Aorta (tissue), 5 donors: ENCODE results near the gene RHOBTB3. TPM values are rescaled to one million over a fixed set of nuclear protein-coding genes. Genes with fewer than 3 reads are reported as not detected.
"Not testable (repeated sequence)": the region's sequence is repeated elsewhere in the genome, so short reads cannot be mapped to it uniquely, and the experiment has no call there.

Experiments
- ATAC-seq: fragments of 200-7000 bp; cut with Tn5 transposase; one replicate; pipeline ENCODE4 v1.9.1; 2022; ENCODE audit warnings: moderate library complexity; ENCODE audit not compliant: low FRiP score
- DNase-seq, 2 donors: peaks; one replicate each; pipeline ENCODE4 v3.0.0-alpha.2; 2020
- H3K27ac ChIP-seq, 2 donors: one replicate each; pipeline ENCODE4 v1.5.1; 2013; ENCODE audit warnings: low read length in 2 of 2, mild to moderate bottlenecking in 2 of 2, moderate library complexity in 2 of 2, control low read depth in 1 of 2, inconsistent platforms in 1 of 2, low read depth in 1 of 2
- H3K27me3 ChIP-seq, 2 donors: one replicate each; pipeline ENCODE4 v1.6.1; 2013; ENCODE audit warnings: control low read depth in 1 of 2, low read length in 1 of 2, mild to moderate bottlenecking in 1 of 2, moderate library complexity in 1 of 2; ENCODE audit not compliant: insufficient read depth in 2 of 2, control insufficient read depth in 1 of 2
- H3K36me3 ChIP-seq, 2 donors: one replicate each; pipeline ENCODE4 v1.6.1; 2013; ENCODE audit warnings: control low read depth in 1 of 2, low read length in 1 of 2, mild to moderate bottlenecking in 1 of 2; ENCODE audit not compliant: insufficient read depth in 2 of 2, control insufficient read depth in 1 of 2
- H3K4me1 ChIP-seq, 2 donors: one replicate each; pipeline ENCODE4 v1.6.1; 2013; ENCODE audit warnings: low read length in 2 of 2, control low read depth in 1 of 2, mild to moderate bottlenecking in 1 of 2, moderate library complexity in 1 of 2; ENCODE audit not compliant: insufficient read depth in 2 of 2, control insufficient read depth in 1 of 2
- H3K4me3 ChIP-seq, 2 donors: one replicate each; pipeline ENCODE4 v1.5.1; 2013; ENCODE audit warnings: low read length in 2 of 2, control low read depth in 1 of 2, mild to moderate bottlenecking in 1 of 2
- H3K9me3 ChIP-seq: one replicate; pipeline ENCODE4 v1.6.1; 2013; ENCODE audit warnings: mild to moderate bottlenecking, low read length; ENCODE audit not compliant: control insufficient read depth
- WGBS, 2 donors: extraction: QIAGEN DNeasy Blood & Tissue Kit; methylation state at CpG; one replicate each; pipeline ENCODE4 v1.1.7; 2013; 5-methylcytosine and 5-hydroxymethylcytosine counted together
- intact Hi-C, 2 donors: fragments of 100-400 bp; cut with DNase I; formaldehyde crosslinking; loops; one replicate each; pipeline versions ENCODE4 v1.14.2 to v1.15.0; 2022
- polyA plus RNA-seq, 2 donors: library from polyadenylated mRNA; stranded (reverse); fragments of 200-250 nt; gene quantifications; one replicate each; pipeline ENCODE4 v1.2.3, GENCODE V29; 2013
- total RNA-seq, 2 donors: library from RNA; stranded (reverse); fragmentation: NEBNext Ultra II Directional; extraction: Animal tissue kit (Norgen Biotek cat#: 25700); gene quantifications; one replicate each; pipeline ENCODE4 v1.2.1, GENCODE V29; 2021
- donor health status: healthy with polysubstance abuse.
- donor health status: Bipolar disorder and iron deficiency.
- donor health status: DM: no; HTN: no; CAD: no.
- donor health status: DM: no; HTN: no; CAD: no.
- donor health status: DM: yes; HTN: yes; CAD: no.

The RHOBTB3 gene
- total and polyA plus RNA-seq, 4 donors, result 11.8 to 53.2 (median 25.1) TPM

DNA sequence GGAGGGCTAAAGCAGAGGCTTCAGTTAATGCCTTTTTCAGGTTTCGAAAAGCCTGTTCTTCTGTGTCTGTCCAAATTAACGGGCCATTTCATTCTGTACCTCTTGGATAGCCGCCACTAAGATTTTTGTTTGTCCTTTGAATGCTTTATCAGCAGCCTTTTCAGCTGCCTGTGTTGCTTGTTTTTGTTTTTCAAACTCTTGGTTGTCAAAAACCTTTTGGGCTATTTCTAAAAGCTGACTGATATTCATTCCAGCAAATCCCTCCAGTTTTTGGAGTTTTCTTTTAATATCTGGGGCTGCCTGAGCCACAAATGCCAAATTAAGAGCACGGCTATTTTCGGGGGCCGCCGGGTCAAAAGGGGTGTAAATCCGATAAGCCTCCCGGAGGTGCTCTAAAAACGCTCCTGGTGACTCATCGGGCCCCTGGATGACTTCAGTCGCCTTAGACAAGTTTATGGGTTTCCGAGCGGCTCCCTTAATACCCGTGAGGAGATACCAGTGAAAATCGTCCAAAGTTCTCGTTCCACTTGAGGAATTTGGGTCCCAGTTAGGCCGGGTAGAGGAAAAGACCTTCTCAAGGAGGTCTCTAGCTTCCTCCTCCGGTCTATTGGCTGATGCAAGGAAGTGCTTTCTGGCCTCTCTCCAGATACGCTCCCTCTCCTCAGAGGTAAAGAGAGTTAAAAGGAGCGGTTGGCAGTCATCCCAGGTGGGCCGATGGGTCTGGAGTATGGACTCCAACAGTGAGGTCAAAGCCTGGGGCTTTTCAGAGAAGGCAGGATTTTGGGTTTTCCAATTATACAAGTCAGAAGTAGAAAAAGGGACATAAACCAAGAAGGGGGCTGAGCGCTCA lies 20.3 kb upstream of the RHOBTB3 start:
- intact Hi-C loops, H3K27me3 ChIP-seq, H3K9me3 ChIP-seq, H3K4me3 ChIP-seq, H3K36me3 ChIP-seq, H3K4me1 ChIP-seq, H3K27ac ChIP-seq, DNase-seq, ATAC-seq: not testable (repeated sequence)
- WGBS, 2 donors, result 37 to 42% methylated on average over 23 of the region's 23 CpGs

DNA sequence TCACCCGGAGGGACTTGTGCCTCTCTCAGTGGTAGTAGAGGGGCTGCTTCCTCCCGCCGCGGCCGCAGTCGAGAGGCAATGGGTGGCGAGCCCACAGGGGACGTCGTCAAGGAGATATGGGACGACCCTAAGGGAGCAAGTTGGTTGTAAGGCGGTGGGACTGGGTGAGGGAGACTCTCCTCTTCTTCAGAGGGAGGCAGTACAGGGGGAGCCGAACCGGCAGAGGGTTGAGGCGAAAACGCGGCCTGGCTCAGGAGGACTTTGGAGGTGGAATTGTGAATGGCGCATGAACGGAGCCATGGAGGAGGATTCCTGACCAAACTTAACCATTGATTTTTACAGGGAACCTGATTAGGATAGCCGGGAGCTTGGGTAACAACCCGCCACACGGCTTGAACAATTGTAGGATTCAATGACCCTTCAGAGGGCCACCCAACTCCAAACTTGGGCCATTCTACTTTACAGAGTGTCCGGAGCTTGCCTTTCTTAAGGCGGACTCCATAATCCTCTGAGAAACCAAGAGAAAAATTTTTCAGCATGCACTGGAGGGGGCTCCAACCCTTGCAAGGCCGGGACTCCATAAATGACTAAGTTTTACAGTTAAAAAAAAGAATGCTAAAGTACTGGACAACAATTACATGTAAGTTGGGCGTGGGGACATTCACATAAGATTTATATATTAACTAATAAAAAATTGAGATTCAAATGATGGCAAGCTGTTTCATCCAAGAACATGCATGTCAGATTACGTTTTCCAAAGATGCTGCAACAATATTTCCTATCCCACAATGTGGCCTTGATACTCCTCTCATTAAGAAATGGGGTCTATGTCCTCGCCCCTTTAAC lies 19.4 kb upstream of the RHOBTB3 start:
- ATAC-seq (no peak), DNase-seq (peak in 1 of 2 donors; percentile 46)
- H3K9me3 ChIP-seq, result no peaks in the 10 kb centered on the region
- no peak overlapping the region for H3K27ac ChIP-seq
- no peaks in the 10 kb centered on the region for H3K27me3 ChIP-seq
- intact Hi-C loops, result no loop called here
- WGBS, 2 donors, result 91 to 93% methylated on average over 27 of the region's 27 CpGs
- H3K4me1 ChIP-seq, result no peaks in the 10 kb centered on the region
- H3K4me3 ChIP-seq, result no peak overlapping the region
- H3K36me3 ChIP-seq, result no peaks in the 10 kb centered on the region

DNA sequence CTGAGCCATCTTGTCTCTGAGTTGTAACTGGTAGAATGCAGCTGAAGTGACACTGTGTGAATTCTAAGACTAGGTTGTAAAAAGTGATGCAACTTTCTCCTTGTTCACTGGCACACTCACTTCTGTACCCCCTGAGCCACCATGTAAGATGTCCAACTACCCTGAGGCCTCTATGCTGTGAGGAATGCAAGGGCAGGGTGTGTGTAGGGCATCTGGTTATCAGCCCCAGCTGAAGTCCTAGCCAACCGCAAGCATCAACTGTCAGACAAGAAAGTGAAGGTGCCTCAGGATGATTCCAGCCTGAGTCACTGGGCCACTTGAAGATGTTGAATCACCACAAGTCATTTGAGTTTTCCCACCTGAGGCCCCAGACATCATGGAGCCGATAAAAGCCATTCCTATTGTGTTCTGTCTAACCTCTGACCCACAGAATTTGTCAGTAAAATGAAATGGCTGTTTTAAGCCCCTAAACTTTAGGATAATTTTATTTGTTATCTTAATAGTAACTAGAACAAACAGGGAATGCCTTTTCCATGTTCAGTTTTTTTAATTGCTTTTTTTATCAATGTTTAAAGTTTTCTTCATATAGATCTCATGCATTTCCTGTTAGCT lies 18.7 kb upstream of the RHOBTB3 start:
- ATAC-seq (no peak), DNase-seq (no peak)
- H3K36me3 ChIP-seq, result no peaks in the 10 kb centered on the region
- H3K4me3 ChIP-seq, result no peak overlapping the region
- H3K4me1 ChIP-seq, result no peaks in the 10 kb centered on the region
- intact Hi-C loops, result no loop called here
- H3K9me3 ChIP-seq, result no peaks in the 10 kb centered on the region
- no peaks in the 10 kb centered on the region for H3K27me3 ChIP-seq
- WGBS, 2 donors, result 88 to 92% methylated on average over 2 of the region's 2 CpGs
- no peak overlapping the region for H3K27ac ChIP-seq

DNA sequence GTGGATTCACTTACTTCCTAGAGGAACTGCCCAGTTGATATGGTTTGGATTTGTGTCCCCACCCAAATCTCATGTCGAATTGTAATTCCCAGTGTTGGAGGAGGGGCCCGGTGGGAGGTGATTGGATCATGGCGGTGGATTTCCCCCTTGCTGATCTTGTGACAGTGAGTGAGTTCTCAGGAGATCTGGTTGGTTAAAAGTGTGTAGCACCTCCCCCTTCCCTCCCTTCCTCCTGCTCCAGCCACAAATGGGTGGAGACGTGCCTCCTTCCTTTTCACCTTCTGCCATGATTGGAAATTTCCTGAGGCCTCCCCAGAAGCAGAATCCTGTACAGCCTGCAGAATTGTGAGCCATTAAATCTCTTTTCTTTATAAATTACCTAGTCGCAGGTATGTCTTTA lies 17.9 kb upstream of the RHOBTB3 start:
- H3K27ac ChIP-seq, H3K36me3 ChIP-seq, H3K9me3 ChIP-seq, H3K27me3 ChIP-seq, H3K4me3 ChIP-seq, ATAC-seq, H3K4me1 ChIP-seq, DNase-seq, intact Hi-C loops: not testable (repeated sequence)
- 88 to 90% methylated on average over 4 to 5 of the region's 5 CpGs for WGBS, 2 donors

DNA sequence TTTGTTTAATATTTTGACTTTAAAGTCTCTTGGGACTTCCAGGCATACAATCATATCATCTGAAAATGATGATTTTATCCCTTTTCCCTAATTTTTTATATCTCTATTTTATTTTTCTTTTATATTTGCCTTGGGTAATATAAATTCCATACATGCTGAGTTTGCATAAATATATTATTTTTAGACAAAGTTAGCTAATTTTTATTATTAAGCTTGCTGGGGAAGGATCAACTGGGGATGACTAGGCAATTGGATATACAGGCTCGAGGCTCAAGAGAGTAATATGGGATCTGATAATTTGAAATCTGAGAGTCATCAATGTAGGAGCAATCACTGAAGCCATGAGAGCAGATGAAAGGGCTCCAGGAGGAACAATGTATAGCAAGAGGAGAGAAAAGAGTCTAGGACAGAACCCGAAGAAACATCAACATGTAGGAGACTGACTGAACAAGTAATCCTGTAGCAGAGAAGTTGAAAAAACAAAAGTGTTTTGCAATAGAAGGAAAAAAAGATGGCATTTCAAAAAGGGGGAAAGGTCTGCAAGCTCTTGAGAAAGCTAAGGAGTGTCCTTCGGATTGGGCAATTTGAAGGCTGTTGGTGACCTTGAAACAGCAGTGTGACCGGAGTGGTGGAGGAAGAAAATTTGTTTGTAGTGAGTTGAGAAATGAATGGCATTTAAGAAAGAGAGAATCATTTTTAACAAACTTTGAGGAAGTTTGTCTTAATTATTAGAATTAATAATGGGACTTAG lies 17.0 kb upstream of the RHOBTB3 start:
- Histone ChIP-seq H3K27me3 (no peaks in the 10 kb centered on the region), H3K4me3 (no peak overlapping the region), H3K4me1 (no peaks in the 10 kb centered on the region), H3K27ac (no peak overlapping the region), H3K9me3 (no peaks in the 10 kb centered on the region), H3K36me3 (no peaks in the 10 kb centered on the region)
- WGBS, 2 donors, result 95 to 97% methylated on average over 4 of the region's 4 CpGs
- ATAC-seq (no peak), DNase-seq (no peak)
- intact Hi-C loops, result no loop called here

DNA sequence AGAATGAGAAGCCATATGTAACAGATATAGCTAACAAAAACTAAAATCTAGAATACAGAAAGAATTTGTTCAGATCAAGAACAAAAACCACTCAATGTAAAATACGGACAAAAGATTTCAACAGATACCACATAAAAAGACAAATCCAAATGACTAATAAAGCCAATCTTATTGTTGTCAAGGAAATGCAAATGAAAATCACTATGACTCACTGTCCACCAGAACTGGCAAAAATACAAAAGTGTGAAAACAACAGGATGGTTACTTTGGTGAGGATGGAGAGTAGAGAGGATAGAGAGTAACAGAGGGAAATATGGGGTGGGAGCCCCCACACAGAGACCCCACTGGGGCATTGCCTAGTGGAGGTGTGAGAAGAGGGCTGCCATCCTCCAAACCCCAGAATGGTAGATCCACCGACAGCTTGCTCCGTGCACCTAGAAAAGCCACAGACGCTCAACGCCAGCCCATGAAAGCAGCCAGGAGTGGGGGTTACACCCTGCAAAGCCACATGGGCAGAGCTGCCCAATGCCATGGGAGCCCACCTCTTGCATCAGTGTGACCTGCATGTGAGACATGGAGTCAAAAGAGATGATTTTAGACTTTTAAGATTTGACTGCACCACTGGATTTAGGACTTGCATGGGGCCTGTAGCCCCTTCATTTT lies 15.2 kb upstream of the RHOBTB3 start:
- Histone ChIP-seq H3K36me3 (no peaks in the 10 kb centered on the region), H3K4me3 (no peak overlapping the region), H3K9me3 (no peaks in the 10 kb centered on the region), H3K27ac (no peak overlapping the region), H3K4me1 (no peaks in the 10 kb centered on the region), H3K27me3 (no peaks in the 10 kb centered on the region)
- ATAC-seq (no peak), DNase-seq (no peak)
- 91% methylated on average over 5 of the region's 5 CpGs for WGBS, 2 donors
- intact Hi-C loops, result no loop called here

DNA sequence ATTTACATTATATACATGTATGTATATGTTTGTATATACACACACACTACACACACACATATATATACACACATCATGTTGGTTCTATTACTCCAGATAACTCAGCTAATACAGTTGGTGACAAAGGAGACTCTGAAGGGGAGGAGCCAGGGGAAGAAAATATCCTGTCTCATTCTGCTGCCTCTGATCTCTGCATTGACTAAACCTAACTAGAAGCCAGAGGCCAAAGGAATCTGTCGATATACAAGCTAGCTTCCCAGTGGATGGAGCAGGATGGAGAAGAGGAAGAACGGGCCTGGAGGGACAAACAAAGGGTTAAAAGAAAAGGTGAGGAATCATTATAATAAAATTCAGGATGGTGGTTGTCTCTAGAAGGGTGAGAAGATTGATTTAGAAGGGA lies 13.7 kb upstream of the RHOBTB3 start:
- H3K4me3 ChIP-seq, result no peak overlapping the region
- no peaks in the 10 kb centered on the region for H3K36me3 ChIP-seq
- DNase-seq (no peak), ATAC-seq (no peak)
- H3K27me3 ChIP-seq, result no peaks in the 10 kb centered on the region
- no peaks in the 10 kb centered on the region for H3K9me3 ChIP-seq
- no peaks in the 10 kb centered on the region for H3K4me1 ChIP-seq
- WGBS, 2 donors, result 93 to 95% methylated on average over 2 of the region's 2 CpGs
- no peak overlapping the region for H3K27ac ChIP-seq
- intact Hi-C loops, result no loop called here

DNA sequence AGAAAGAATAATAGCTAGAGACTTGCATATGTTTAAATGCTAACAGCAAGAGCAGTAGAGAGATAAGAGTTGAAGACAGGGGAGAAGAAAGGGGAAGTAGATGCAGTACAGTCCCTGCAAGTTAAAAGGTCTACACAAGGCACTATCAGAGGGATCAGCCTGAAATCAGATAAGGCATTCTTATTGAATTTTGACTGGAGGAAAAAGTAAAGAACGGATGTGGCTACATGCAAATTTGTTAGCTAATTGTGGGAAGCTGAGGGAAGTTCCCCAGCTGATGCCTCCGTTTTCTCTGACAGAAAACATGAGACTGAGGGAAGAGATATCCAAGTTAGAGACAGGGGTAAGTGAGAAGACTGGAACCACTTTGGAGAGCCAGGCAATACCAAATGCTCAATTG lies 12.9 kb upstream of the RHOBTB3 start:
- intact Hi-C loops, result no loop called here
- Histone ChIP-seq H3K27me3 (no peaks in the 10 kb centered on the region), H3K36me3 (no peaks in the 10 kb centered on the region), H3K4me3 (no peak overlapping the region), H3K4me1 (no peaks in the 10 kb centered on the region), H3K9me3 (no peaks in the 10 kb centered on the region), H3K27ac (no peak overlapping the region)
- WGBS, 2 donors, result 84 to 90% methylated on average over 2 of the region's 2 CpGs
- DNase-seq, result no peak
- no peak for ATAC-seq
